Femur (tissue), 1 donor: ENCODE measurements around the gene ZNF708.
"Not testable (repeated sequence)": the region's sequence is repeated elsewhere in the genome, so short reads cannot be mapped to it uniquely, and the experiment has no call there.

Experiments
- DNase-seq: peaks from one replicate; pipeline ENCODE4 v3.0.0-alpha.2; 2017

The ZNF708 gene

GRCh38 chr19:21328885-21329605, at the start of gene ZNF708:
ZNF708 (minus strand) TSS chr19:21329410; CDS start chr19:21329212, 198 bp downstream.
- DNase-seq: peak; percentile 95

- no peak for DNase-seq
Measured at GRCh38 chr19:21362291-21362690, 33.1 kb upstream of the ZNF708 start.

DNA sequence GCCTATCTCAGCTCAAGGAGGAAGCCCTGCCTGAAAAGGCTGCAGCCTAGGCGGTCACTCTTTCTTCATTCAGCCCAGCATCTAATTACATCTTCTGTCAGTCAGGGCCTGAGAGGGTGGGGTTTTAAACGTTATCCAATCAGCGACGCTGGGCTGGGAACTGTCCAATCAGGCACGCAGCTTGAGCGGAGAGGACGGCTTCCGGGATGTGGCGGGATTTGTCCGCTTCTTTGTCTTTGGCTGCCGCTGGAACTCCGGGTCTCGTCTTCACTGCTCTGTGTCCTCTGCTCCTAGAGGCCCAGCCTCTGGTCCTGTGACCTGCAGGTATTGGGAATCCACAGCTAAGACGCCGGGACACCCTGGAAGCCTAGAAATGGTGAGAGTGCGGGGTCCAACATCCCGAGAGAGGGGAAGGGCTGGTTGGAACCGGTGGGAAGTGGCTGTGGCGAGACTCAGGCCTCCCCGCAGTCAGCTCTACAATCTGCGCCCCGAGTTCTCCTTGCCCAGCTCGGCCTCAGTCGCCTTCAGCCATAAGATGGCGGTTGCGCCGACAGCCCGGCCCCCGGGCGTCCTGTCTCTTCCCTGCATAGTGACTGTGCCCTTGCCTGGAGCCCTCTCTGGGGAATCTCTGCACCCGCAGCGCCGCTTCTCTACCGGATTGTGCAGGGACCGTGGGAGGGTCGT, 29.7 kb upstream of the ZNF708 start, which contains the start of gene ZNF738:
Gene ZNF738, plus strand, starts transcription at position 233 of the 684 bp plus-strand sequence. Its CDS starts 141 bp downstream, at position 374.
- peak; percentile 97 for DNase-seq

GRCh38 chr19:21352830-21353229, 23.6 kb upstream of the ZNF708 start:
- no peak for DNase-seq

DNA sequence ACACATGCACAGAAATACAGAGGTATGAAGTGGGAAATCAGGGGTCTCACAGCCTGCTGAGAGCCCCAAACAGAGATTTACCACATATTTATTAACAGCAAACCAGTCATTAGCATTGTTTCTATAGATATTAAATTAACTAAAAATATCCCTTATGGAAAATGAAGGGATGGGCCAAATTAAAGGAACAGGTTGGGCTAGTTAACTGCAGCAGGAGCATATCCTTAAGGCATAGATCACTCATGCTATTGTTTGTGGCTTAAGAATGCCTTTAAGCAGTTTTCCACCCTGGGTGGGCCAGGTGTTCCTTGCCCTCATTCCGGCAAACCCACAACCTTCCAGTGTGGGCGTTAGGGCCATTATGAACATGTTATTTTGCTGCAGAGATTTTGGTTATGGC, 15.6 kb upstream of the ZNF708 start:
- not testable (repeated sequence) for DNase-seq

DNA sequence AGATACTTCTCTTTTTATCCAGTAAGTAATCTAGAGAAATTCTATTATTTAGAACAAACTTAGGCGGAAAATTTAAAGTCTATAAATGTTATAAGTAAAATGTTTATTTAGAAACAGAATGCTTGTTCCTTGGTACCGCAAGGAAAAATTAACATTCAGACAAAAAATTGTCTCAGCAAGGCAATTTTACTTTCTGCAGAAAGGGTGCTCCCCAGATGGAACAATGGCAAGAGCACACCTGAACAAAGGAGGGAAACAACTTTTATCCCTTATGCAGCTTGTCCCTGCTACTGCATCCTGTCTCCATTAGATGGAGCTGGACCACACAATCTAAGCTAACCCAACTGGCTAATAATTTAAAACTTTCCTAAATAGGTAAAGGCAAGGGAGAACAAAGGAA, 6.5 kb upstream of the ZNF708 start:
- DNase-seq: no peak

- DNase-seq: no peak
Measured at GRCh38 chr19:21328406-21328805, 804 bp downstream of the ZNF708 start.

DNA sequence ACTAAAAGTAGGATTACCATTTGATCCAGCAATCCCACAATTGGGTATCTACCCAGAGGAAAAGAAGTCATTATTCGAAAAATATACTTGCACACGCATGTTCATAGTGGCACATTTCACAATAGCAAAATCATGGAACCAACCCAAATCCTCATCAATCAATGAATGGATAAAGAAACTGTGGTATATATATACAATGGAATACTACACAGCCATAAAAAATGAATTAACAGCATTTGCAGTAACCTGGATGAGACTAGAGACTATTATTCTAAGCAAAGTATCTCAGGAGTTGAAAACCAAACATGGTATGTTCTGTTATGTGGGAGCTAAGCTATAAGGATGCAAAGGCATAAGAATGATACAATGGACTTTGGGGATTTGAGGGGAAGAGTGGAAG, 3.0 kb downstream of the ZNF708 start:
- DNase-seq: no peak

GRCh38 chr19:21323000-21323399, 6.2 kb downstream of the ZNF708 start:
- no peak for DNase-seq

- DNase-seq: no peak
Measured at GRCh38 chr19:21322528-21322927, 6.7 kb downstream of the ZNF708 start.

DNA sequence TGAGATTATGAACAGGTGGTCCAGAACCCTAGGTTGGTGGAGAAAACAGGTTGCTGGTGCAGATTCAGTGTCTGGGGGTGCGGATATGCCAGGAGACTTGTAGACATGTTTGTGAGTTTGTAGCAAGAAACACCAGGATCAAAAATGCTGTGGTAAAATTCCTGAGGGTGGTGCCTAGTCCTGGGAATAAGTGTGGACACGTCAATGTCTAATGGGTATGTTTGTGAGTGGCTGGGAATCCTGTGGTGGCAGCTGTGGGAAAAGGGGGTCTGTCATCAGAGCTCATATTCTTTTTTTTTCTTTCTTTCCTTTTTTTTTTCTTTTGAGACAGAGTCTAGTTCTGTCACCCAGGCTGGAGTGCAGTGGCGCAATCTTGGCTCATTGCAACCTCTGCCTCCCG, 7.2 kb downstream of the ZNF708 start:
- DNase-seq: no peak

DNA sequence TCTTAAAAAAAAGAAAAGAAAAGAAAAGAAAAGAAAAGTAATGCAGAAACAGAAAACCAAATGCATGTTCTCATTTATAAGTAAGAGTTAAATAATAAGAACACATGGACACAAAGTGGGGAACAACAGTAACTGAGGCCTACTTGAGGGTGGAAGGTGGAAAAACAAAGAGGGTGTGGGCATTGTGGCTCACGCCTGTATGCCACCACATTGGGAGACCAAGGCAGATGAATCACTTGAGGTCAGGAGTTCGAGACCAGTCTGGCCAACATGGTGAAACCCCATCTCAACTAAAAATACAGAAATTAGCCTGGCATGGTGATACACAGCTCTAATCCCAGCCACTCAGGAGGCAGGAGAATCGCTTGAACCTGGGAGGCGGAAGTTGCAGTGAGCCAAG, 8.1 kb downstream of the ZNF708 start:
- no peak for DNase-seq

GRCh38 chr19:21317821-21318220, 11.4 kb downstream of the ZNF708 start:
- DNase-seq: no peak

GRCh38 chr19:21314676-21315075, 14.5 kb downstream of the ZNF708 start:
- DNase-seq: no peak

GRCh38 chr19:21312807-21313206, 16.4 kb downstream of the ZNF708 start:
- DNase-seq: not testable (repeated sequence)

DNA sequence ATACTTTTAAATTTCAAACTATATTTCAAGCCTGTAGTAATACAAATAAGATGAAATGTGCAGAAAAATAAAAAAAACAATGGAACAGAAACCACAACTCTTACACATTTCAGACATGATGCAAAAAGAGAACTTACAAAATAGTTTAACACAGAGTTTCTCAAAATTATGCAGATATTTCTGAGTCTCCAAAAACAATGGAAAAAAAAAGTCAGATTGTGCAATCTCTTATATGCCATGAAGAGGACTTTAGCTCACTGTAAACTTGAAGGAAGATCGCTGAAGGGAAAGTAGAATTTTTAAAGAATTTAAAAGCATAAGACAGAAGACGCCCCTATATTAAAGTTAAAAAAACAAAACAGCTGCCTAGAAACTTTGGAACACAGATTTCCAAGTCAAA, 20.4 kb downstream of the ZNF708 start:
- no peak for DNase-seq

DNA sequence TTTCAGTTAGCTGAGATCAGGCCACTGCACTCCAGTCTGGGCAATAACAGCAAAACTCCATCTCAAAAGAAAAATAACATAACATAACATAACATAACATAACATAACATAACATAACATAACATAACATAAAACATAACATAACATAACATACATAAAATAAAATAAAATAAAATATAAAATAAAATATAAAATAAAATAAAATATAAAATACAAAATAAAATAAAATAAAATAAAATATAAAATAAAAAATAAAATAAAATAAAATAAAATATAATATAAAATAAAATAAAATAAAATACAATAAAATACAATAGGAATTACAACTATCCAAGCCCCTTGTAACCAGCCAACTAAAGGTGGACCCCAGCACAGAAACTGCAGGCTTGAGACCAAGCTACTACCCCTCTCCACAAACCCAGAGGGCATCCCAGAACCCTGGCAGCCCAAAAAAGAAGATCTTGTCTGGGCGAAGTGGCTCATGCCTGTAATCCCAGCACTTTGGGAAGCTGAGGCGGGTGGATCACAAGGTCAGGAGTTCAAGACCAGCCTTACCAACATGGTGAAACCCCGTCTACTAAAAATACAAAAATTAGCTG, 22.2 kb downstream of the ZNF708 start:
- DNase-seq: not testable (repeated sequence)

DNA sequence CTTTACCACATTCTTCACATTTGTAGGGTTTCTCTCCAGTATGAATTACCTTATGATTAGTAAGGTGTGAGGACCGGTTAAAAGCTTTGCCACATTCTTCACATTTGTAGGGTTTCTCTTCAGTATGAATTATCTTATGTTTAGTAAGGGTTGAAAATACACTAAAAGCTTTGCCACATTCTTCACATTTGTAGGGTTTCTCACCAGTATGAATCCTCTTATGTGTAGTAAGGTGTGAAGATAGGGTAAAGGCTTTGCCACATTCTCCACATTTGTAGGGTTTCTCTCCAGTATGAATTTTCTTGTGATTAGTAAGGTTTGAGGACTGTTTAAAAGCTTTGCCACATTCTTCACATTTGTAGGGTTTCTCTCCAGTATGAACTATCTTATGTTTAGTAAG, 35.4 kb downstream of the ZNF708 start:
- DNase-seq: not testable (repeated sequence)

DNA sequence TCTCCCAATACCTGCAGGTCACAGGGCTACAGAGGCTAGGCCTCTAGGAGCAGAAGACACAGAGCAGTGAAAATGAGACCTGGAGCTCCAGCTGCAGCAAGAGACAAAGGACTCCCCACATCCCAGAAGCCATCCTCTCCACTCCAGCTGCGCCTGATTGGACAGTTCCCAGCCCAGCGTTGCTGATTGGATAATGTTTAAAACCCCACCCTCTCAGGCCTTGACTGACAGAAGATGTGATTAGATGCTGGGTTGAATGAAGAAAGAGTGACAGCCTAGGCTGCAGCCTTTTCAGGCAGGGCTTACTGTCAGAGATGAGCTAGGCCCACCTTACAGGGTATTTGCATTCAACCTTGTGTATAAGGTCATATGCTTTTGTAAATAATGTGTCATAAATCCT, 59.4 kb downstream of the ZNF708 start:
- DNase-seq: no peak

DNA sequence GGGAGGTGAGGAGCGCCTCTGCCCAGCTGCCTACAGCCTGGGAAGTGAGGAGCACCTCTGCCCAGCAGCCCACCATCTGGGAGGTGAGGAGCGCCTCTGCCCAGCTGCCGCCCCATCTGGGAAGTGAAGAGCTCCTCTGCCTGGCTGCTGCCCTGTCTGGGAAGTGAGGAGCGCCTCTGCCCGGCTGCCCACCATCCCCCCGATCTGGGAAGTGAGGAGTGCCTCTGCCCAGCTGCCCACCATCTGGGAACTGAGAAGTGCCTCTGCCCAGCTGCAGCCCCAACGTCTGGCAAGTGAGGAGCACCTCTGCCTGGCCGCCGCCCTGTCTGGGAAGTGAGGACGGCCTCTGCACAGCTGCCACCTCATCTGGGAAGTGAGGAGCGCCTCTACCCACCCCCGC, 64.3 kb downstream of the ZNF708 start:
- no peak for DNase-seq

DNA sequence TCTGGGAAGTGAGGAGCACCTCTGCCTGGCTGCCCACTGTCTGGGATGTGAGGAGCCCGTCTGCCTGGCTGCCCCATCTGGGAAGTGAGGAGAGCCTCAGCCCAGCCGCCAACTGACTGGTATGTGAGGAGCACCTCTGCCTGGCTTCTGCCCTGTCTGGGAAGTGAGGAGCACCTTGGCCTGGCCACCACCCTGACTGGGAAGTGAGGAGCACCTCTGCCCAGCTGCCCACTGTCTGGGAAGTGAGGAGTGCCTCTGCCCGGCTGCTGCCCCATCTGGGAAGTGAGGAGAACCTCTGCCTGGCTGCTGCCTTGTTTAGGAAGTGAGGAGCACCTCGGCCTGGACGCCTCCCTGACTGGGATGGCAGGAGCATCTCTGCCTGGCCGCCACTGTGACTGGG, 64.8 kb downstream of the ZNF708 start:
- no peak for DNase-seq

- not testable (repeated sequence) for DNase-seq
Measured at GRCh38 chr19:21260848-21261381, 68.3 kb downstream of the ZNF708 start.

- no peak for DNase-seq
Measured at GRCh38 chr19:21260164-21260847, 68.9 kb downstream of the ZNF708 start.
